Naive thymus-derived CD4-positive, alpha-beta T cell (primary cell): ENCODE data around the gene INTS3. TPM values are rescaled to one million over a fixed set of nuclear protein-coding genes. Genes with fewer than 3 reads are reported as not detected.
A peak's percentile ranks its signal among the peaks of the same experiment; 100 is the strongest.

Experiments
- ATAC-seq: fragments of 150-1000 bp; cut with Tn5 transposase; 2 replicates; pipeline ENCODE4 v1.10.0; 2021; ENCODE audit warnings: mild to moderate bottlenecking, moderate library complexity
- CTCF ChIA-PET: fragments of 350-600 bp; sonication (Branson Sonifier 250); formaldehyde crosslinking; loops from one replicate; lab custom pipeline; 2021; ENCODE audit warnings: antibody characterized with exemption; lab: Charles Lee
- POLR2A ChIA-PET: fragments of 350-600 bp; sonication (Branson Sonifier 250); formaldehyde crosslinking; loops from one replicate; lab custom pipeline; 2021; ENCODE audit warnings: antibody characterized with exemption, inconsistent platforms; lab: Charles Lee
- DNase-seq, 9 donors: peaks; one replicate each; pipeline versions ENCODE4 v3.0.0 to v3.0.0-alpha.2; 2020 to 2022; ENCODE audit warnings: mixed read lengths in 1 of 9
- H3K27ac ChIP-seq: one replicate; pipeline ENCODE4 v1.7.0; 2013; ENCODE audit warnings: mild to moderate bottlenecking, low read depth, low read length, moderate library complexity
- H3K27me3 ChIP-seq, 2 donors: one replicate each; pipeline ENCODE4 v1.7.0; 2013; ENCODE audit warnings: low read length in 2 of 2, mild to moderate bottlenecking in 2 of 2, moderate library complexity in 2 of 2; ENCODE audit not compliant: control insufficient read depth in 2 of 2, insufficient read depth in 2 of 2
- H3K36me3 ChIP-seq, 3 experiments: 1 replicate in 2 of 3; 2 replicates in 1 of 3; pipeline ENCODE4 v1.7.0; 2013; ENCODE audit warnings: low read length in 3 of 3, mild to moderate bottlenecking in 3 of 3, moderate library complexity in 1 of 3; ENCODE audit not compliant: insufficient read depth in 3 of 3, control insufficient read depth in 2 of 3
- H3K4me1 ChIP-seq, 2 donors: one replicate each; pipeline ENCODE4 v1.7.0; 2013; ENCODE audit warnings: low read length in 2 of 2, mild to moderate bottlenecking in 2 of 2, moderate library complexity in 1 of 2; ENCODE audit not compliant: control insufficient read depth in 2 of 2, insufficient read depth in 2 of 2
- H3K4me3 ChIP-seq: 2 replicates; pipeline ENCODE4 v1.7.0; 2013; ENCODE audit warnings: mild to moderate bottlenecking, low read length
- H3K9me3 ChIP-seq, 3 experiments: 1 replicate in 2 of 3; 2 replicates in 1 of 3; pipeline ENCODE4 v1.7.0; 2013; ENCODE audit warnings: low read length in 3 of 3; ENCODE audit not compliant: control insufficient read depth in 2 of 3
- H3K27ac Mint-ChIP-seq, 9 donors: one replicate each; pipeline ENCODE4 v1.8.0; 2020 to 2022; ENCODE audit warnings: mixed read lengths in 9 of 9, mild to moderate bottlenecking in 8 of 9, moderate library complexity in 5 of 9, inconsistent platforms in 2 of 9
- H3K27me3 Mint-ChIP-seq, 5 donors: one replicate each; pipeline ENCODE4 v1.8.0; 2021 to 2022; ENCODE audit warnings: mixed read lengths in 5 of 5, mild to moderate bottlenecking in 1 of 5
- H3K36me3 Mint-ChIP-seq, 5 donors: one replicate each; pipeline ENCODE4 v1.8.0; 2020 to 2022; ENCODE audit warnings: mixed read lengths in 5 of 5, mild to moderate bottlenecking in 3 of 5, inconsistent platforms in 1 of 5
- H3K4me1 Mint-ChIP-seq, 7 donors: one replicate each; pipeline ENCODE4 v1.8.0; 2020 to 2022; ENCODE audit warnings: mixed read lengths in 7 of 7, mild to moderate bottlenecking in 3 of 7, inconsistent platforms in 1 of 7
- H3K4me3 Mint-ChIP-seq, 10 donors: one replicate each; pipeline ENCODE4 v1.8.0; 2020 to 2022; ENCODE audit warnings: mild to moderate bottlenecking in 10 of 10, mixed read lengths in 10 of 10, moderate library complexity in 6 of 10, inconsistent platforms in 2 of 10
- H3K9me3 Mint-ChIP-seq, 11 donors: one replicate each; pipeline ENCODE4 v1.8.0; 2020 to 2022; ENCODE audit warnings: mixed read lengths in 11 of 11, mild to moderate bottlenecking in 4 of 11, inconsistent platforms in 1 of 11, moderate library complexity in 1 of 11
- intact Hi-C, 2 donors: fragments of 100-400 bp; cut with micrococcal nuclease; formaldehyde crosslinking; loops; one replicate each; pipeline ENCODE4 v1.15.1; 2023
- polyA plus RNA-seq, 2 donors: library from polyadenylated mRNA; unstranded; fragments of 300-500 nt; fragmentation: Illumina TruSeq; gene quantifications; one replicate each; pipeline ENCODE4 v1.2.3, GENCODE V29; 2021
- total RNA-seq, 6 experiments: library from RNA in 5 of 6; stranded (reverse) in 5 of 6; gene quantifications; 1 replicate in 5 of 6; 2 replicates in 1 of 6; pipeline ENCODE4 v1.2.3 and lab custom pipeline; 2021 to 2026

The INTS3 gene
- total and polyA plus RNA-seq, 7 experiments from 2014 or later: 9.5 to 68.1 (median 54.3) TPM

- ATAC-seq: peak; percentile 99
- Mint-ChIP-seq H3K27me3 (peaks cover 0 to 6% (median 4%) of the 10 kb centered on the region in 5 donors), H3K27ac (peak overlapping the region; percentile 92 to 99 (median 95)), H3K36me3 (no peaks in the 10 kb centered on the region), H3K4me3 (peak overlapping the region; percentile 80 to 97 (median 90)), H3K9me3 (no peaks in the 10 kb centered on the region), H3K4me1 (peaks cover 0 to 17% (median 9%) of the 10 kb centered on the region in 7 donors)
- CTCF ChIA-PET: no interaction called here
- Histone ChIP-seq H3K9me3 (no peaks in the 10 kb centered on the region), H3K27me3 (no peaks in the 10 kb centered on the region), H3K4me1 (peaks cover 0 to 10% of the 10 kb centered on the region in 2 donors), H3K27ac (peak overlapping the region; percentile 96), H3K36me3 (peaks cover 0 to 3% (median 0%) of the 10 kb centered on the region in 3 experiments), H3K4me3 (peak overlapping the region; percentile 78)
- intact Hi-C loops: loop anchor here (1.0 to 10.0 kb wide), 12 partner anchors 8 to 489 kb away; partner anchors contain the start of genes RPS27 (in 2 of the 2), GATAD2B (in 1 of the 2), HAX1 (in 1 of the 2) and INTS3 (in 1 of the 2)
- peak; percentile 86 to 95 (median 92) for DNase-seq
- POLR2A ChIA-PET: interaction anchor here (0.6 to 2.4 kb wide), 22 partner anchors 8 to 1901 kb away, joined by 3 to 12 read pairs (median 4); partner anchors contain the start of genes CHTOP, CREB3L4, JTB and RAB13
These were observed 55.7 kb downstream of the INTS3 start for GRCh38 chr1:153783233-153784190.

- ChIA-PET POLR2A (interaction anchor here (0.7 to 2.6 kb wide), 3 partner anchors 182 to 205 kb away, joined by 3 to 15 read pairs (median 3); partner anchors contain the start of genes CREB3L4, JTB and RPS27), CTCF (no interaction called here)
- Histone ChIP-seq H3K9me3 (no peaks in the 10 kb centered on the region), H3K27me3 (no peaks in the 10 kb centered on the region), H3K36me3 (peaks cover 0 to 3% (median 0%) of the 10 kb centered on the region in 3 experiments), H3K4me1 (peaks cover 0 to 10% of the 10 kb centered on the region in 2 donors), H3K4me3 (no peak overlapping the region), H3K27ac (no peak overlapping the region)
- Mint-ChIP-seq H3K4me1 (peaks cover 0 to 37% (median 31%) of the 10 kb centered on the region in 7 donors), H3K4me3 (no peak overlapping the region), H3K36me3 (peaks cover 0 to 3% (median 0%) of the 10 kb centered on the region in 5 donors), H3K27ac (no peak overlapping the region), H3K27me3 (peaks cover 0 to 8% (median 6%) of the 10 kb centered on the region in 5 donors), H3K9me3 (no peaks in the 10 kb centered on the region)
- DNase-seq (no peak), ATAC-seq (no peak)
- intact Hi-C loops: loop anchor here in 1 of 2 donors (10.0 kb wide), 1 partner anchor 369 kb away; the partner anchor contains the start of gene NUP210L
These were observed 58.4 kb downstream of the INTS3 start for GRCh38 chr1:153786038-153786790.

GRCh38 chr1:153789478-153790034 lies 61.7 kb downstream of the INTS3 start:
- no peaks in the 10 kb centered on the region for H3K27me3 ChIP-seq
- Mint-ChIP-seq H3K36me3 (peaks cover 0 to 3% (median 0%) of the 10 kb centered on the region in 5 donors), H3K4me1 (peaks cover 0 to 29% (median 20%) of the 10 kb centered on the region in 7 donors), H3K9me3 (no peaks in the 10 kb centered on the region), H3K27ac (peak overlapping the region in 4 of 9 donors; percentile 5 to 84 (median 28)), H3K4me3 (peak overlapping the region in 8 of 10 donors; percentile 18 to 71 (median 54)), H3K27me3 (peaks cover 0 to 8% (median 6%) of the 10 kb centered on the region in 5 donors)
- ATAC-seq (no peak), DNase-seq (peak in 2 of 9 donors; percentile 17 to 23)
- ChIA-PET POLR2A (interaction anchor here (0.9 to 1.2 kb wide), 2 partner anchors 14 to 201 kb away, joined by 3 to 7 read pairs; partner anchors contain the start of genes RPS27 and SLC27A3), CTCF (interaction anchor here (0.6 to 2.3 kb wide), 2 partner anchors 185 to 197 kb away, joined by 3 to 8 read pairs; partner anchors contain the start of gene RAB13)
- no peaks in the 10 kb centered on the region for H3K36me3 ChIP-seq
- intact Hi-C loops: loop anchor here (2.0 to 10.0 kb wide), 2 partner anchors 365 to 483 kb away; partner anchors contain the start of genes HAX1 (in 1 of the 2) and NUP210L (in 1 of the 2)
- no peak overlapping the region for H3K27ac ChIP-seq
- no peak overlapping the region for H3K4me3 ChIP-seq
- no peaks in the 10 kb centered on the region for H3K4me1 ChIP-seq
- no peaks in the 10 kb centered on the region for H3K9me3 ChIP-seq

- ATAC-seq: peak; percentile 66
- H3K9me3 ChIP-seq: no peaks in the 10 kb centered on the region
- intact Hi-C loops: loop anchor here in 1 of 2 donors (2.0 kb wide), 1 partner anchor 482 kb away; the partner anchor contains the start of gene HAX1
- no peak overlapping the region for H3K27ac ChIP-seq
- H3K4me1 ChIP-seq: no peaks in the 10 kb centered on the region
- peak overlapping the region in 2 of 9 donors; percentile 14 to 84 for H3K27ac Mint-ChIP-seq
- DNase-seq: no peak
- no peaks in the 10 kb centered on the region for H3K36me3 ChIP-seq
- H3K27me3 Mint-ChIP-seq: peaks cover 0 to 8% (median 6%) of the 10 kb centered on the region in 5 donors
- no peaks in the 10 kb centered on the region for H3K27me3 ChIP-seq
- peaks cover 0 to 3% (median 0%) of the 10 kb centered on the region in 5 donors for H3K36me3 Mint-ChIP-seq
- H3K4me3 Mint-ChIP-seq: peak overlapping the region in 6 of 10 donors; percentile 1 to 71 (median 51)
- CTCF ChIA-PET: interaction anchor here (1.1 to 2.3 kb wide), 2 partner anchors 158 to 196 kb away, joined by 3 to 8 read pairs; partner anchors contain the start of gene RAB13
- no peak overlapping the region for H3K4me3 ChIP-seq
- peaks cover 0 to 31% (median 20%) of the 10 kb centered on the region in 7 donors for H3K4me1 Mint-ChIP-seq
- POLR2A ChIA-PET: interaction anchor here (0.9 kb wide), 1 partner anchor 200 kb away, joined by 7 read pairs; the partner anchor contains the start of gene RPS27
- no peaks in the 10 kb centered on the region for H3K9me3 Mint-ChIP-seq
These were observed 62.6 kb downstream of the INTS3 start for GRCh38 chr1:153790313-153790965.

GRCh38 chr1:153790966-153791647 lies 63.3 kb downstream of the INTS3 start:
- no peaks in the 10 kb centered on the region for H3K9me3 Mint-ChIP-seq
- H3K36me3 Mint-ChIP-seq: peaks cover 0 to 3% (median 0%) of the 10 kb centered on the region in 5 donors
- intact Hi-C loops: loop anchor here in 1 of 2 donors (1.0 to 2.0 kb wide), 2 partner anchors 8 to 482 kb away; partner anchors contain the start of gene HAX1
- Histone ChIP-seq H3K36me3 (no peaks in the 10 kb centered on the region), H3K27ac (no peak overlapping the region), H3K9me3 (no peaks in the 10 kb centered on the region), H3K4me3 (no peak overlapping the region), H3K4me1 (no peaks in the 10 kb centered on the region), H3K27me3 (no peaks in the 10 kb centered on the region)
- DNase-seq: peak in 1 of 9 donors; percentile 30
- peak overlapping the region in 3 of 9 donors; percentile 14 to 84 (median 14) for H3K27ac Mint-ChIP-seq
- H3K4me3 Mint-ChIP-seq: peak overlapping the region in 4 of 10 donors; percentile 0 to 70 (median 26)
- peak; percentile 92 for ATAC-seq
- H3K27me3 Mint-ChIP-seq: peaks cover 0 to 8% (median 6%) of the 10 kb centered on the region in 5 donors
- CTCF ChIA-PET: interaction anchor here (1.1 to 2.3 kb wide), 2 partner anchors 158 to 195 kb away, joined by 3 to 8 read pairs; partner anchors contain the start of gene RAB13
- POLR2A ChIA-PET: interaction anchor here (0.6 to 1.0 kb wide), 2 partner anchors 154 to 176 kb away, joined by 3 to 4 read pairs; no protein-coding TSS in a partner anchor
- peaks cover 0 to 31% (median 20%) of the 10 kb centered on the region in 7 donors for H3K4me1 Mint-ChIP-seq
